Natural killer cell (primary cell): ENCODE measurements around the gene TCERG1. TPM values are rescaled to one million over a fixed set of nuclear protein-coding genes. Genes with fewer than 3 reads are reported as not detected.

Experiments used
- ATAC-seq, 3 donors: fragments of 150-1000 bp in 2 of 3; fragments of 200-7000 bp in 1 of 3; cut with Tn5 transposase; 1 replicate in 1 of 3; 2 replicates in 2 of 3; pipeline ENCODE4 v1.10.0; 2021; ENCODE audit warnings: mild to moderate bottlenecking in 2 of 3, moderate library complexity in 2 of 3
- DNase-seq, 2 donors: peaks; one replicate each; pipeline versions ENCODE4 v3.0.0 to v3.0.0-alpha.2; 2013 to 2021; ENCODE audit warnings: mixed read lengths in 1 of 2
- H3K27ac ChIP-seq: one replicate; pipeline ENCODE4 v1.5.1; 2013; ENCODE audit warnings: mild to moderate bottlenecking, low read length
- H3K27me3 ChIP-seq: one replicate; pipeline ENCODE4 v1.6.1; 2013; ENCODE audit warnings: low read length; ENCODE audit not compliant: control insufficient read depth, insufficient read depth
- H3K36me3 ChIP-seq: one replicate; pipeline ENCODE4 v1.6.1; 2013; ENCODE audit warnings: low read length; ENCODE audit not compliant: control insufficient read depth, insufficient read depth
- H3K4me1 ChIP-seq: one replicate; pipeline ENCODE4 v1.6.1; 2013; ENCODE audit warnings: low read length; ENCODE audit not compliant: control insufficient read depth, insufficient read depth
- H3K4me3 ChIP-seq: one replicate; pipeline ENCODE4 v1.5.1; 2013; ENCODE audit warnings: low read length
- H3K9me3 ChIP-seq: one replicate; pipeline ENCODE4 v1.6.1; 2013; ENCODE audit warnings: low read length; ENCODE audit not compliant: control insufficient read depth, insufficient read depth
- H3K27ac Mint-ChIP-seq, 2 donors: one replicate each; pipeline ENCODE4 v1.8.0; 2022; ENCODE audit warnings: mild to moderate bottlenecking in 2 of 2, mixed read lengths in 2 of 2, moderate library complexity in 1 of 2
- H3K27me3 Mint-ChIP-seq, 2 donors: one replicate each; pipeline ENCODE4 v1.8.0; 2022; ENCODE audit warnings: low read depth in 2 of 2, mixed read lengths in 2 of 2
- H3K36me3 Mint-ChIP-seq: one replicate; pipeline ENCODE4 v1.8.0; 2022; ENCODE audit warnings: mixed read lengths
- H3K4me1 Mint-ChIP-seq, 2 donors: one replicate each; pipeline ENCODE4 v1.8.0; 2022; ENCODE audit warnings: mixed read lengths in 2 of 2
- H3K4me3 Mint-ChIP-seq: one replicate; pipeline ENCODE4 v1.8.0; 2022; ENCODE audit warnings: mild to moderate bottlenecking, moderate library complexity, mixed read lengths
- H3K9me3 Mint-ChIP-seq, 2 donors: one replicate each; pipeline ENCODE4 v1.8.0; 2022; ENCODE audit warnings: mixed read lengths in 2 of 2
- CTCF ChIP-seq: fragments of 200-600 bp; IDR thresholded peaks from one replicate; pipeline ENCODE4 v1.8.0; 2022; ENCODE audit warnings: antibody characterized with exemption
- WGBS: methylation state at CpG from one replicate; pipeline ENCODE4 v1.1.7; 2013; ENCODE audit warnings: missing lambda C conversion rate; ENCODE audit not compliant: insufficient coverage; 5-methylcytosine and 5-hydroxymethylcytosine counted together
- intact Hi-C: fragments of 100-400 bp; cut with micrococcal nuclease; formaldehyde crosslinking; loops from one replicate; pipeline ENCODE4 v1.14.2; 2022
- total RNA-seq, 4 donors: library from RNA; stranded (reverse); fragments of 120-200 nt in 1 of 4; gene quantifications; one replicate each; pipeline versions ENCODE4 v1.2.3 to v1.2.4, GENCODE V29; 2013 to 2022

The TCERG1 gene
- total RNA-seq, 3 donors from 2014 or later (not counting 1 experiment from before 2014, with no cell fraction given), result 77.5 to 97.0 (median 96.1) TPM

- no peaks in the 10 kb centered on the region for H3K9me3 Mint-ChIP-seq
- WGBS, result 96% methylated on average over 4 of the region's 4 CpGs
- H3K27ac ChIP-seq, result no peak overlapping the region
Observed at GRCh38 chr5:146499680-146500079, 52.5 kb downstream of the TCERG1 start.

GRCh38 chr5:146507428-146507827, 60.3 kb downstream of the TCERG1 start:
- TF ChIP-seq CTCF, result no peak
- intact Hi-C loops, result no loop called here
- no peak for ATAC-seq
- H3K27ac ChIP-seq, result no peak overlapping the region
- H3K27ac Mint-ChIP-seq, result no peak overlapping the region
- H3K36me3 ChIP-seq, result peaks cover 81% of the 10 kb centered on the region
- H3K4me1 Mint-ChIP-seq, result peaks cover 0 to 5% of the 10 kb centered on the region in 2 donors
- WGBS, result 100% methylated on average over 4 of the region's 5 CpGs
- H3K27me3 ChIP-seq, result no peaks in the 10 kb centered on the region
- no peak for DNase-seq
- H3K9me3 Mint-ChIP-seq, result no peaks in the 10 kb centered on the region
- H3K4me3 ChIP-seq, result no peak overlapping the region
- H3K4me3 Mint-ChIP-seq, result no peak overlapping the region
- H3K9me3 ChIP-seq, result no peaks in the 10 kb centered on the region
- peaks cover 21% of the 10 kb centered on the region for H3K36me3 Mint-ChIP-seq
- no peaks in the 10 kb centered on the region for H3K27me3 Mint-ChIP-seq
- no peaks in the 10 kb centered on the region for H3K4me1 ChIP-seq

More at GRCh38 chr5:146499680-146500079, 52.5 kb downstream of the TCERG1 start:
- H3K9me3 ChIP-seq, result no peaks in the 10 kb centered on the region
- Mint-ChIP-seq H3K36me3 (peaks cover 7% of the 10 kb centered on the region), H3K27ac (no peak overlapping the region), H3K4me3 (no peak overlapping the region), H3K27me3 (no peaks in the 10 kb centered on the region), H3K4me1 (peaks cover 0 to 5% of the 10 kb centered on the region in 2 donors)
- peaks cover 39% of the 10 kb centered on the region for H3K36me3 ChIP-seq
- intact Hi-C loops, result no loop called here
- no peaks in the 10 kb centered on the region for H3K4me1 ChIP-seq
- H3K4me3 ChIP-seq, result no peak overlapping the region
- DNase-seq (no peak), ATAC-seq (no peak)
- no peaks in the 10 kb centered on the region for H3K27me3 ChIP-seq
- TF ChIP-seq CTCF, result no peak

GRCh38 chr5:146510559-146511125, 63.5 kb downstream of the TCERG1 start:
- Mint-ChIP-seq H3K36me3 (peaks cover 14% of the 10 kb centered on the region), H3K27me3 (no peaks in the 10 kb centered on the region), H3K27ac (no peak overlapping the region), H3K4me1 (no peaks in the 10 kb centered on the region), H3K4me3 (no peak overlapping the region), H3K9me3 (no peaks in the 10 kb centered on the region)
- Histone ChIP-seq H3K9me3 (no peaks in the 10 kb centered on the region), H3K27ac (no peak overlapping the region), H3K4me3 (no peak overlapping the region), H3K27me3 (no peaks in the 10 kb centered on the region), H3K36me3 (peaks cover 61% of the 10 kb centered on the region), H3K4me1 (no peaks in the 10 kb centered on the region)
- no peak for TF ChIP-seq CTCF
- 94% methylated on average over 7 of the region's 9 CpGs for WGBS
- no peak for DNase-seq
- no peak for ATAC-seq
- intact Hi-C loops, result no loop called here

GRCh38 chr5:146513462-146513861, 66.3 kb downstream of the TCERG1 start:
- H3K9me3 Mint-ChIP-seq, result no peaks in the 10 kb centered on the region
- no peak for ATAC-seq
- Histone ChIP-seq H3K4me3 (no peak overlapping the region), H3K4me1 (no peaks in the 10 kb centered on the region), H3K9me3 (no peaks in the 10 kb centered on the region), H3K27me3 (no peaks in the 10 kb centered on the region), H3K36me3 (peaks cover 35% of the 10 kb centered on the region), H3K27ac (no peak overlapping the region)
- no peaks in the 10 kb centered on the region for H3K27me3 Mint-ChIP-seq
- H3K4me3 Mint-ChIP-seq, result no peak overlapping the region
- intact Hi-C loops, result no loop called here
- peaks cover 7% of the 10 kb centered on the region for H3K36me3 Mint-ChIP-seq
- DNase-seq, result no peak
- 100% methylated on average over 2 of the region's 2 CpGs for WGBS
- H3K4me1 Mint-ChIP-seq, result peaks cover 0 to 5% of the 10 kb centered on the region in 2 donors
- TF ChIP-seq CTCF, result no peak
- H3K27ac Mint-ChIP-seq, result peak overlapping the region in 1 of 2 donors; percentile 62
